ENCODE measurements around the gene KLHL21.
"Not testable (repeated sequence)": the region's sequence is repeated elsewhere in the genome, so short reads cannot be mapped to it uniquely, and the experiment has no call there.

The KLHL21 gene

DNA sequence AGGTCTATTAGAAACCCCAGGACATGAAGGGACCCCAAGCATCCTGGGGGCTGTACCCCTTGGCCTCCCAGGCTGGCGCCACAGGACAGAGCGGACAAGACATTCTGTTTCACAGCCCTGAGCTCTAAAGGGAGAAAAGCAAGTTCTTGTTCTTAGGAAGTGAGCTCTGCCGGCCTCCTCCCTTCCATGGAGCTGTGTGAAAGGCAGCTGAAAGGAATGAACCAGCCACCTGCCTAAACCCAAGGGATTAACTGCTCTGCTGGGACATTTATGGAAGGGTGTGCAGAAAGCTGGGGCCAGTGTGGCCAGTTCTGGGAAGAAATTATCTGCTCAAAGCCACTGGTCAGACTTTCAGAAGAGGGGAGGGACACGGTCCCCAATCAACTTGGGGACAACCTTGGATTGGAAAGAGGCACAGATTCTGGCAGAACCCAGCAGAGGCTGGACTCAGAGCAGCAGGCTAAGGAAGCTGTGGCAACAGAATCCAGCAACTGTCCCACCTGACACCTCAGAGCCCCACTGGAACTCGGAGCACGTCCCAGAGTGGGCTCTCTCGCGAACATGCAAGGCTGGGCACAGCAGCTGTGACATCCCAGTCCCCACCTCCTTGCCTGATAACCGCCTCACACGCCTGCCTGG is 2.1 kb downstream of the KLHL21 start:
- no peak for DNase-seq (ENCODE audit: low read depth)

DNA sequence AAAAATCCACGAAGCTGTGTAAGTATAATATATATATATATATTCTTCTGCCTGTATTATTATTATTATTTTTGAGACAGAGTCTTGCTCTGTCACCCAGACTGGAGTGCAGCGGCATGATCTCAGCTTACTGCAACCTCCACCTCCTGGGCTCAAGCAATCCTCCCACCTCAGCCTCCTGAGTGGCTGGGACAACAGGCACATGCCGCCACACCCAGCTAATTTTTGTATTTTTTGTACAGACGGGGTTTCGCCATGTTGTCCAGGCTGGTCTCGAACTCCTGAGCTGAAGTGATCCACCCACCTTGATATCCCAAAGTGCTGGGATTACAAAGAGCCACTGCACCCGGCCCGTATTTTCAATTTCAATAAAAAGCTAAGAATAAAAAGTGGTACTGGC is 2.7 kb downstream of the KLHL21 start:
- DNase-seq (ENCODE audit: low read depth) = not testable (repeated sequence)

DNA sequence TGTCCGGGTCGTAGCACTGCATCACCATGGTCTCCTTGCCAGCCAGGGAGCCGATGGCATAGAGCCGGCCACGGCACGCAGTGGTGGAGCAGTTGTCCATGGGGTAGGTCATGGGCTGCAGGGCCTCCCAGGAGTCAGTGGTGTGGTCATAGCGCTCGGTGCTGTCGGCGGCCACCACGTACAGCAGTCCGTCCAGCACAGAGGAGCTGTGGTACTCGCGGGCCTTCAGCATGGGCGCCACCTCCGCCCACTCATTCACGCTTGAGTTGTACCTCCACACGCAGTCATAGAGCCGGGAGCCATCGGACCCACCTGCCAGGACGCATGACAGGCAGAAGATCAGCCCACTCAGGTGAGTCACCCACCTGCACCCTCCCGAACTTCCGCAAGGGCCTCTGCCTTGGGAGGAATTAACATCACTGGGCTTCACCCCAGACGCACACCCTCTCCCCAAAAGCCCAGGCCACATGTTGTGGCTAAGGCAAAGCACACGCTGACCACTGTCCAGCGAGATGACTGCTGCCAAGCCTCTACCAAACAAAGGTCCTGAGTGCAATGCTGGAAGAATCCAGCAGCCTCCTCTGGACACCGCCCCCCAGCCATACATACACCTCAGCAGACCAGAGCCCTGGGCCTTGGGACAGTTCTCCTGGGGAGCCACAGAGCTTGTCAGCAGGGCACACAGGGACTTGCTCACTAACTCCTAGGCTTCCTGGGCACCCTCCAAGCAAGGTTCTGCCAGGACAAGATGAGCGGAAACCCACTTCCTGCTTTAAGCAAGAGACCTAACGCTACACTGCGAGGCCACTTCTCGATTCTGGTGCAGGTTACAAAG is 3.3 kb downstream of the KLHL21 start:
- no peak for DNase-seq (ENCODE audit: low read depth)

DNA sequence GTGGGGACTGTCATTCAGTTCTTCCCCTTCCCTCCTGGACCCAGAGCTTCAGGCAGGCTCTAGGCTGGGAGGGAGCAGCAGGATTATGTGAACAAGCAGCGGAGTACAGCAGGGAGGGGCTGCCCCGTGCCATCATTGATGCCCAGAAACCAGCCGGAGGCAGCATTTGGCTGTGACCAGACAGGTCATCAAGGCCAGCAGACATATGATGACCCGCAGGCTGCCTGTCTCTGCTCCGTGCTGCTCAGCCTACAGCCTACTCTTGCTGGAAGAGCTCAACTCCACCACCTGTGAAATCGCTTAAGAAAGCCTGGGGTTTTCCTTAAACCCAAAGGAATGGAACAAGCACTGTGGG is 4.9 kb downstream of the KLHL21 start:
- DNase-seq (ENCODE audit: low read depth) = no peak

GRCh38 chr1:6596886-6597776 is 5.5 kb downstream of the KLHL21 start:
- DNase-seq (ENCODE audit: low read depth) = no peak

DNA sequence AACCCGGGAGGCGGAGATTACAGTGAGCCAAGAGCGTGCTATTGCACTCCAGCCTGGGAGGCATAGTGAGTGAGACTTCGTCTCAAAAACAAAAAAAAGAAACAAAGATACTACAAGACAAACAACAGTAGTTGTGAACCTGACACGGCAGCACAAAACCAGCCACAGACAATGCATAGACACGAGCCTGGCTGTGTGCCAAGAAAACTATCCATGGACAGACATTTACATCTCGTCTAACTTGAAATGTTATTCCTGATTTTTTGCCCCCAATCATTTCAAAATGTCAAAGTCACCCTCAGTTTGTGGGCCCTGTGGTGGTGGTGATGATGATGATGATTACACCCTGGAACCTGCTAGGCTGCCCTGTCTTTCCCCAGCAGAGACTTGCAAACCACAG is 6.3 kb downstream of the KLHL21 start:
- DNase-seq (ENCODE audit: low read depth) = no peak

GRCh38 chr1:6594977-6595740 is 7.5 kb downstream of the KLHL21 start:
- DNase-seq (ENCODE audit: low read depth) = no peak

- DNase-seq (ENCODE audit: low read depth) = no peak
These were observed 8.9 kb downstream of the KLHL21 start for GRCh38 chr1:6593810-6594209.

GRCh38 chr1:6592865-6593593 is 9.6 kb downstream of the KLHL21 start:
- DNase-seq (ENCODE audit: low read depth) = no peak

GRCh38 chr1:6592441-6592840 is 10.2 kb downstream of the KLHL21 start:
- DNase-seq (ENCODE audit: low read depth) = no peak

DNA sequence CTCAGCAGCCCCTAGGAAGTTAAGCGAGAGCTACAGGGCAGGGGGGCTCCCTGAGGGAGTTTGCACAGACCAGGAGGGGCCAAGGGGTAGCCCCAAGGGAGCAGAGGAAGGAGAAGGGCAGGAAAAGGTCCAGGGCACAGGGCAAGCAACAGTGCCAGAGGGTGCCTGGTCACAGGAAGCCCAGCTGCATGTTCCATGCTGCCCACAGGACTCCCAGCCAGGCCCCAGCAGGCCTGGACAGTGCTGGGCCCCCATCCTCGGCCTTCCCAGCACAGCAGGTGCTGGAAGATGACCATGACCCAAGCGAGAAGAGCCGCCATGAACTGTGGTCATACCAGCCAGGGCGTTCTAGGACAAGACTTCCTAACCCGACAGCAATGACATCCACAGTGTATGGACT is 11.0 kb downstream of the KLHL21 start:
- DNase-seq (ENCODE audit: low read depth) = no peak

GRCh38 chr1:6591222-6591621 is 11.4 kb downstream of the KLHL21 start:
- DNase-seq (ENCODE audit: low read depth) = no peak

DNA sequence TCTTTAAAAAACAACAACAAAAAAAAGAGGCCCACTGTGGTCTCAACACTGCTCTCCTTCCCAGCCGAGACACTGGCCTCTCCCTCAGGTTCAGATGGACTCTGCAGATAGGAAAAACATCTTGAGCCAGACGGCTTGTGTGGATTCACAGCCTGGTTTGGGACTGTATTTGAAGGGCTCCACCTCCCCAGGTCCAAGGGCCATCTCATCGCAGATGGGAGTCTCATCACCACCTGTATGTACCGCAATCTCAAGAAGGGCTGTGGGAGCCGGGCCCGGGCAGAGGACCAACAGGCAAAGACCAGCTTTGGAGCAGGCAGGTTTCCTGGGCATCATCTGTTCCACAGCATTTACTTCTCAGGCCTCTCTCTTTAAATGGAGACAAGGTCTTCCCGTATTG is 12.6 kb downstream of the KLHL21 start:
- no peak for DNase-seq (ENCODE audit: low read depth)

DNA sequence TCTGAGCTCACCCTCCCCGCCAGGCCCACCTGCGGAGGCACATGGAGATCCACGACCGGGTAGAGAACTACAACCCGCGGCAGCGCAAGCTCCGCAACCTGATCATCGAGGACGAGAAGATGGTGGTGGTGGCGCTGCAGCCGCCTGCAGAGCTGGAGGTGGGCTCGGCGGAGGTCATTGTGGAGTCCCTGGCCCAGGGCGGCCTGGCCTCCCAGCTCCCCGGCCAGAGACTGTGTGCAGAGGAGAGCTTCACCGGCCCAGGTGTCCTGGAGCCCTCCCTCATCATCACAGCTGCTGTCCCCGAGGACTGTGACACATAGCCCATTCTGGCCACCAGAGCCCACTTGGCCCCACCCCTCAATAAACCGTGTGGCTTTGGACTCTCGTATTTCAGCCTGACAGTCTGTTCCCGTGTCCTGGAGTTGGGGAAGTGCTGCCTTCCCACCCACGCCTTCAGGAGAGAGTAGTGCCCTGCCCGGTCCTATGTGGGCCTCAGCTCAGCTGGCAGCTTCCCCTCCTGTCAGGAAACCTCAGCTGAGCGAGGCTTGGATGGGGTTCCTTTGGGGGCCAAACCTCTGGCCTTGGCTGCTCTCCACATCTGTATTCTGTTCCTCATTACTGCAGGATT is 13.7 kb downstream of the KLHL21 start:
- no peak for DNase-seq (ENCODE audit: low read depth)

GRCh38 chr1:6588128-6588892 is 14.4 kb downstream of the KLHL21 start:
- DNase-seq (ENCODE audit: low read depth) = no peak

DNA sequence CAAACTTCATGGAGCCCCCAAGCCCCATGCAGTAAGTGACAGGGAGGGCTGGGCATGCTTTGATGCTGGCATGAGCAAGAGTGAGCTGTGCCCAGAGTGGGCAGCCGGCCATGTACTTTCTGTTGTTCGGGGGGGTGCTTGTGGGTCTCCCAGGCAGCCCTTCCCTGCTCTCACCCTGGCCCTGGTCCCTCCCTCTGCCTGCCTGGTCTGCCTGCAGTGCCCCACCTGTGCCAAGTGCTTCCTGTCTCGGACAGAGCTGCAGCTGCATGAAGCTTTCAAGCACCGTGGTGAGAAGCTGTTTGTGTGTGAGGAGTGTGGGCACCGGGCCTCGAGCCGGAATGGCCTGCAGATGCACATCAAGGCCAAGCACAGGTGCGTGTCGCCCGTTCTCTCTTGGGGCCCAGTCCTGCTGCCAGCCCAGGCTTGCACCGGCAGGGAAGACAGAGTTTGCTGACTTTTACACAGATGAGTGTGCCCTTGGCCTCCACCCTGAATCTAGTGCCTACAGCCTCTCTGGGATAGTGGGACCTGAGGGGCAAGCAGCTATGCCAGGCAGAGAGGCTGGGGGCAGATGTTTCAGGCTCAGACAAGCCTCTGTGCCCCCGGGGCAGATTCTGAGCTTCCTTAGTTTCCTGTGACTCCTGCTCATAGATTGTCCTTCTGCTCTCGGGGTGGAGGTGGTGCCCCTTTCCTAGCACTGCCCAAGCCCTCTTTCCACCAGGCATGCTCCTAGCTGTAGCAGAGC is 15.2 kb downstream of the KLHL21 start:
- DNase-seq (ENCODE audit: low read depth) = no peak

DNA sequence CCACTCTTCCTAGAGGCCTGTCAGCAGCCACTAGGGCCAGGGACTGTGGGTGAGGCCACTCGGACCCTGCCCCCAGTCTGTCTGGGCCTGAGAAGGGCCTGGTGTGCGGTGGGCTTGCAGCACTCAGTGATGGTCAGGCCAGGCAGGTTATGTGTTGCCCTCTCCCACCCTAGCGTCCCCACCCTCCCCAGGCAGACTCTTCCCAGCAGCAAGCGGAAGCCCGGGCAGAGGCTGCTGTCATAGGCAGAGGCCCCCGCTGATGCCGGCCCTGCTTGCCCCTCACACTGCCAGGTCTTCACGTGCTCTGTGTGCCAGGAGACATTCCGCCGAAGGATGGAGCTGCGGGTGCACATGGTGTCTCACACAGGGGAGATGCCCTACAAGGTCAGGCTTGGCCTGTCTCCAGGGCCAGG is 16.3 kb downstream of the KLHL21 start:
- DNase-seq (ENCODE audit: low read depth) = no peak

- no peak for DNase-seq (ENCODE audit: low read depth)
These were observed 16.8 kb downstream of the KLHL21 start for GRCh38 chr1:6585841-6586240.

DNA sequence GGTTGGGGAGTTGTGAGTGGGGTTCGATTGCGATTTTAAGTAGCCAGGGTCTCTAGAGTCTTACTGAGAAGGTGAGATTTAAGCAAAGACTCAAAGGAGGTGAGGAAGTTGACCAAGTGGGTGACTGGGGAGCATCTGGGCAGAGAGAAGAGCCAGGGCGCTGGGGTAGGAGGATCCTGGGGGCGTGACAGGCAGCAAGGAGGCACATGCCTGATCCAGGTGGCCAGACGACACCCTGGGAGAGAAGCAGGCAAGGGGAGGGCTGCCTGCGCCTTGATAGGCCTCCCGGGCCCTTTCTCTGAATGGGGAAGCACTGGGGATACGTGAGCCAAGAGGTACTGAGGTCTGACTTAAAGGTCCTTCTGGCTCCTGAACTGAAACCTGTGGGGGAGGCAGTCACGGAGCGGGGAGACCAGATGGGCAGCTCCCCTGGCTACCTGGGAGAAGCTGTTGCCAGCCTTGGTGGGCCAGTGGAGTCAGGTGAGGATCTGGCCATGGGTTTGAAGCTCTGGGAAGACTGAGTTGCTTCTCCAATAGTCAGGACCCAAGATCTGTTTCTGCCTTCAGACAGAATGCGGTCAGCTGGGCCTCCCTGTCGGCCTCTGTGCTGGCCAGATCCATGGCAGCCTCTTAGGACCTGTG is 17.5 kb downstream of the KLHL21 start:
- no peak for DNase-seq (ENCODE audit: low read depth)

All from stromal cell of bone marrow (primary cell).